ENCODE measurements around the gene PRLH. TPM values are rescaled to one million over a fixed set of nuclear protein-coding genes. Genes with fewer than 3 reads are reported as not detected.

PRLH gene
- total RNA-seq, 2 donors from 2014 or later: not detected

DNA sequence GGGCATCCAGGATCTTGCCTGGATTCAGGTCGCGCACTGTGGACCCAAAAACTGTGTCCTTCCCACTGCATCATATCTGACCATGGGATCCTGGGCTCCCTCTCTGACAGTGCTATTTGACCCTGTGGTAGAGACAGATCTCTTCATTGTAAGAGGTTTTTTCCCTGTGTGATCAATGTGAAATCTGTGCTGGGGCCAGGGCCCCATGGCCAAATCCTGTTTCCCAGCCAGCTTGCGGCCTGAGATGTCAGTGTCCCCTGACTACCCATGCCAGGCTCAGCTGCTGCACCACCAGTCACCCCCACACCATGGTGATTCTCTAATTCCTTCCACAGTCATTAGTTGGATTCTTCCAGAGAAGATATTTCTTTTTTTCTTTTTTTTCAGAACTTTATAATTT, 3.5 kb downstream of the PRLH start:
- intact Hi-C loops (cut with DNase I): loop anchor here (5.0 to 10.0 kb wide), 3 partner anchors 53 to 145 kb away; no protein-coding TSS in a partner anchor
- Histone ChIP-seq H3K36me3 (replicated peaks in 1 of 2; ENCODE audit: insufficient read depth in 1 of 2, low read depth in 2 of 2) (no peaks in the 10 kb centered on the region), H3K4me3 (no peak overlapping the region), H3K4me1 (peaks cover 13% of the 10 kb centered on the region), H3K9me3 (no peaks in the 10 kb centered on the region), H3K27ac (no peak overlapping the region), H3K27me3 (no peaks in the 10 kb centered on the region)
- no peak for ATAC-seq
- TF ChIP-seq CTCF (IDR thresholded peaks at IDR 0.05) (no peak), POLR2A (IDR thresholded peaks at IDR 0.05) (no peak)
- DNase-seq: no peak
- 87 to 97% methylated on average over 3 of the region's 3 CpGs for WGBS, 2 donors

- no peak for ATAC-seq
- Histone ChIP-seq H3K36me3 (replicated peaks in 1 of 2; ENCODE audit: insufficient read depth in 1 of 2, low read depth in 2 of 2) (no peaks in the 10 kb centered on the region), H3K4me1 (peaks cover 13% of the 10 kb centered on the region), H3K4me3 (no peak overlapping the region), H3K27ac (no peak overlapping the region), H3K27me3 (no peaks in the 10 kb centered on the region), H3K9me3 (no peaks in the 10 kb centered on the region)
- TF ChIP-seq CTCF (IDR thresholded peaks at IDR 0.05) (no peak), POLR2A (IDR thresholded peaks at IDR 0.05) (no peak)
- WGBS, 2 donors: 71 to 77% methylated on average over 3 to 9 of the region's 9 CpGs
- intact Hi-C loops (cut with DNase I): loop anchor here (5.0 kb wide), 1 partner anchor 99 kb away; no protein-coding TSS in a partner anchor
- DNase-seq: no peak
These were observed 4.5 kb downstream of the PRLH start for GRCh38 chr2:237570776-237571335.

GRCh38 chr2:237571551-237571950, 5.2 kb downstream of the PRLH start:
- no peak for ATAC-seq
- TF ChIP-seq CTCF (IDR thresholded peaks at IDR 0.05): no peak
- TF ChIP-seq POLR2A (IDR thresholded peaks at IDR 0.05): no peak
- WGBS, 2 donors: 94 to 98% methylated on average over 7 of the region's 7 CpGs
- peaks cover 13% of the 10 kb centered on the region for H3K4me1 ChIP-seq
- H3K9me3 ChIP-seq: no peaks in the 10 kb centered on the region
- H3K27ac ChIP-seq: no peak overlapping the region
- intact Hi-C loops (cut with DNase I): loop anchor here (5.0 kb wide), 1 partner anchor 99 kb away; no protein-coding TSS in a partner anchor
- no peaks in the 10 kb centered on the region for H3K36me3 ChIP-seq (replicated peaks in 1 of 2; ENCODE audit: insufficient read depth in 1 of 2, low read depth in 2 of 2)
- no peaks in the 10 kb centered on the region for H3K27me3 ChIP-seq
- DNase-seq: no peak
- no peak overlapping the region for H3K4me3 ChIP-seq

DNA sequence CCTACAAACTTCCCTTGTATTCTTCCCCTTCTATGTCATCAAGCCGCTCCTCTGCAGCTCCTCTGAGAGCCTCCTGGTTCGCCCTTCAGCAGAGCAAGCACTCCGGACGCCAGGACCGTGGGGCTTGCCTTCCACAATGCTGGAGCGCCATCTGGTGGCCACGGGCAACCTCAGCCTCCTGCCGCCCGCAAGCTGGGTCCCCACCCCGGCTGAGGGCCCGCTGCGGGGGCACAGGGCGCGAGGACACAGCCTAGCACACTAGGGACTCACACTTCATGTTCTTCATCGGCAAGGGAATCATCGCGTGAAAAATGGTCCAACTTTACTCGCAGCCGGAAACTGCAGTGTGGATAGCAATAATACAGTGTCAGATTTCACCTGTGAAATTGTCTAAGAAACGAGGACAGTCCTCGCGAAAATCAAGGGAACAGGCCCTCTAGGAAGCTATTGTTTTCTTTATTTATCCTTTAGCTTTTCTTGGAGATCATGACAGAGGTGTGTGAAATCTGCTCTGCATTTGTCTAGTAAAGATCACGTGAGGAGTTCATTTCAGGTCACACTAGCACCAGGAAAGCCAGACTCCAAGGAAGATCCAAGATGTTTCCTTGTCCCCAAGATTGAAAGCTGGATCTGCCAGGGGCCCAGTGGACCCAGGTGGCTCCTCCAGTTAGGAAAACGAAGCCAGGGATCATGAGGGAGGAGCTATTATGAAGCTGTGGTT, 5.8 kb downstream of the PRLH start:
- peak; percentile 88 to 93 (median 90) for DNase-seq
- intact Hi-C loops (cut with DNase I): loop anchor here (5.0 kb wide), 1 partner anchor 100 kb away; no protein-coding TSS in a partner anchor
- no peaks in the 10 kb centered on the region for H3K36me3 ChIP-seq (replicated peaks in 1 of 2; ENCODE audit: insufficient read depth in 1 of 2, low read depth in 2 of 2)
- no peak overlapping the region for H3K4me3 ChIP-seq
- TF ChIP-seq POLR2A (IDR thresholded peaks at IDR 0.05) (no peak), CTCF (IDR thresholded peaks at IDR 0.05) (peak; percentile 93 to 98 (median 97))
- H3K27me3 ChIP-seq: no peaks in the 10 kb centered on the region
- ATAC-seq: peak; percentile 88
- no peak overlapping the region for H3K27ac ChIP-seq
- H3K4me1 ChIP-seq: peaks cover 13% of the 10 kb centered on the region
- 7 to 12% methylated on average over 17 to 24 of the region's 24 CpGs for WGBS, 2 donors
- no peaks in the 10 kb centered on the region for H3K9me3 ChIP-seq

All from body of pancreas (tissue), 4 donors.